Fibroblast of pulmonary artery (primary cell): Measurements from ENCODE around the gene KCNQ1OT1.

ENCODE experiments used
- DNase-seq: peaks from one replicate; pipeline ENCODE4 v3.0.0-alpha.2; 2010; ENCODE audit warnings: low read depth
- H3K4me3 ChIP-seq: replicated peaks from 2 replicates; pipeline ENCODE4 v1.5.1; 2011; ENCODE audit warnings: low read depth, mild to moderate bottlenecking, control low read depth, low read length, moderate library complexity
- CTCF ChIP-seq: IDR thresholded peaks from 2 replicates; pipeline ENCODE4 v1.5.1; 2011; ENCODE audit warnings: mild to moderate bottlenecking, control low read depth, low read length, inconsistent platforms; ENCODE audit errors: missing control alignments

KCNQ1OT1 gene

GRCh38 chr11:2563213-2564007, 136.4 kb downstream of the KCNQ1OT1 start:
- TF ChIP-seq CTCF = no peak
- H3K4me3 ChIP-seq = no peak overlapping the region
- no peak for DNase-seq

DNA sequence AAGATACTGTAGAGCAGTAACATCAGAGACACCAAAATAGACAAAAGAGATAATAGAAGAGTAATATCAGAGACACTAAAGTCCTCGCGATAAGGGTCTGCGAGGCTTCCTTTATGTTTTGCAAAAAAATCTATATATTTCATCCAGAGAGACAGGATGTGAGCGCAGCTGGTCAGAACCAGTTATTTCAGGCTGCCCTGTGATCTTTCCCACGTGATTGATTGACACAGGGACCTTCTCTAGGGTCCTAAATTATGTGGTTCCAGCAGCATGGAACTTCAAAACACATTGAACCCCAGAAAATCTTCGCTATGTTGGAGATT, 136.9 kb downstream of the KCNQ1OT1 start:
- no peak for DNase-seq
- H3K4me3 ChIP-seq = no peak overlapping the region
- no peak for TF ChIP-seq CTCF

- no peak overlapping the region for H3K4me3 ChIP-seq
- TF ChIP-seq CTCF = no peak
- no peak for DNase-seq
Observed at GRCh38 chr11:2561696-2562581, 137.9 kb downstream of the KCNQ1OT1 start.

DNA sequence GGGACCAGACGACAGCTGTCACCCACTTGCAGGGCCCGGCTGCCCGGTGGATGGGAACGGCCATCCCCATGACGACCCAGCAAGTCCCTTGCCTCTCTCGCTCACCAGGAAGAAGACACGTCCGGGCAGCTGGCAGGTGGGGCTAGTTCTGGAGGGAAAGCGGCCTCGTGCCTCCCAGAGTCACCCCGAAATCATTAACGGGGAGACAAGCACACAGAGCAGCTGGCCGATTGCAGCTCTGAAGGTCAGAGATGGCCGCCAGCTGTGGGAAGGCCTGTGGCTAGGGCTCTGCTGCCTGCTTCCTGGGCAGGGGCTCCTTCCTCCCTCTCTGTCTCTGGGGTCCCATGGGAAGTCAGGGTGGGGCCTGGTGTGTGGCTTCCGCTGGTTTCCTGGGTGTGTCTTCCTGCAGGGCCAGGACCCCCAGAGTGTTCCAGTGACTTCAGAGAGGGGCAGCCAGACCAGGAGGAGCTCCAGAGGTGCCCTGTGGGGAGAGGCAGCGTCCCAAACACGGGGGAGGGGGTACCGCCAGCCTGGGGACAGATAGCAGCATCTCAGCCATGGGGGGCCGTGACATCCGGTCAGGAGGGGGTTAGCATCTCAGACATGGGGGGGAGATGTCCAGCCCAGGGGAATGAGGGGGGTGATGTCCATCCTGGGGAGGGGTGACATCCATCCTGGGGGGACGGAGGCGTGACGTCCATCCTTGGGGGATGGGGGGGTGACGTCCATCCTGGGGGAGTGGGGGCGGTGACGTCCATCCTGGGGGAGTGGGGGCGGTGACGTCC, 140.1 kb downstream of the KCNQ1OT1 start:
- DNase-seq = no peak
- H3K4me3 ChIP-seq = no peak overlapping the region
- TF ChIP-seq CTCF = no peak

GRCh38 chr11:2558861-2559526, 140.8 kb downstream of the KCNQ1OT1 start:
- no peak for TF ChIP-seq CTCF
- no peak overlapping the region for H3K4me3 ChIP-seq
- no peak for DNase-seq

GRCh38 chr11:2558397-2558796, 141.4 kb downstream of the KCNQ1OT1 start:
- H3K4me3 ChIP-seq = no peak overlapping the region
- TF ChIP-seq CTCF = no peak
- no peak for DNase-seq
